NT2/D1 (cell line): ENCODE results near the gene SORBS1.

Experiments
- SUZ12 ChIP-seq: IDR thresholded peaks from 2 replicates; pipeline ENCODE4 v1.6.1; 2011; ENCODE audit not compliant: insufficient read length, insufficient read depth; ENCODE audit errors: extremely low read depth
- YY1 ChIP-seq: IDR thresholded peaks from 2 replicates; pipeline ENCODE4 v1.6.1; 2011; ENCODE audit not compliant: insufficient read length, insufficient read depth
- ZNF274 ChIP-seq: IDR thresholded peaks from 2 replicates; pipeline ENCODE4 v1.6.1; 2011; ENCODE audit warnings: mild to moderate bottlenecking, low read depth, low read length

DNA sequence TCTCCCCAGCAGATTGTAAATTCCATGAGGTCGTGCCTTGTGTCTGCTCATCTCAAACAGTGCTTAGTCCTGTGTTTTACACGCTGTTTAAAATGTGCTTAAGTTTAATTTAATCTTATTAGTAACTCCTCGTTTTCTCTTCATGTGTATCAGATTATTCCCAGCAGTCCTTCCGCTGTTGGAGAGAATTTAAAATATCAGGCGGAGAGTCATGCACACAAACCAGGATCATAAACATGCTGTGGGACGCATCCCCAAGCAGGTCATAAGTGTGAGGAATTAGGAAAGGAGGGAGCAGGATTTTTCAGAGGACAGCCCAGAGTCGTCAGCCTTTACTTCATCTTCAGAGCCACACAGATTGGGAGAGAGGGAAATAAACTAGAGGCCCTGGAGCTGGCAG, 4.2 kb upstream of the SORBS1 start:
- TF ChIP-seq SUZ12 (no peak), ZNF274 (no peak), YY1 (no peak)
